Measurements from ENCODE around the gene SCIMP. TPM values are rescaled to one million over a fixed set of nuclear protein-coding genes. Genes with fewer than 3 reads are reported as not detected.
"Not testable (repeated sequence)": the region's sequence is repeated elsewhere in the genome, so short reads cannot be mapped to it uniquely, and the experiment has no call there.

The SCIMP gene
- total and polyA plus RNA-seq, 9 of the 15 experiments (the other 6 are each of a cell fraction or from before 2014, with no cell fraction given): 0.01 to 0.11 (median 0.04) TPM; not detected in 6

GRCh38 chr17:5236938-5237540 lies 2.4 kb upstream of the SCIMP start (continued):
- TF ChIP-seq TOE1 (IDR thresholded peaks at IDR 0.05; ENCODE audit: borderline replicate concordance) (no peak), TOE1 (CRISPR knock-in tag; IDR thresholded peaks at IDR 0.05; ENCODE audit: borderline replicate concordance, low read depth) (no peak), EWSR1 (IDR thresholded peaks at IDR 0.05; ENCODE audit: borderline replicate concordance, low read depth, partially characterized antibody) (no peak), ZNF695 (CRISPR knock-in tag; IDR thresholded peaks at IDR 0.05) (no peak), XRCC5 (IDR thresholded peaks at IDR 0.05; ENCODE audit: low read depth, low read length) (no peak), SREBF2 (CRISPR knock-in tag; IDR thresholded peaks at IDR 0.05) (no peak)

- POLR2A ChIA-PET; H4K20me1 ChIP-seq (replicated peaks; ENCODE audit: control insufficient read depth, insufficient read depth, low read length); H3K4me3 ChIP-seq; H3K79me2 ChIP-seq (ENCODE audit: control insufficient read depth, insufficient read depth, low read length); H3K4me2 ChIP-seq (ENCODE audit: insufficient read depth, low read length); H3K9me3 ChIP-seq (replicated peaks; ENCODE audit: control insufficient read depth, insufficient read depth, low read depth, low read length); H3K9me1 ChIP-seq (ENCODE audit: control insufficient read depth, insufficient read depth, low read length); H3K9ac ChIP-seq (ENCODE audit: insufficient read depth in 1 of 2, low read depth in 2 of 2, low read length in 2 of 2); ATAC-seq; CTCF ChIA-PET (ENCODE audit: low intra/inter-chr PET ratio); H3K36me3 ChIP-seq (ENCODE audit: control insufficient read depth, insufficient read depth, low read length); H3K4me1 ChIP-seq (replicated peaks in 1 of 2; ENCODE audit: control insufficient read depth in 2 of 2, insufficient read depth in 2 of 2, low read length in 2 of 2); BruUV-seq (replicated peaks); H3K27ac ChIP-seq (ENCODE audit: extremely low read depth, low read depth, low read length); intact Hi-C loops (cut with micrococcal nuclease); H2AFZ ChIP-seq (ENCODE audit: low read depth, low read length); DNase-seq (ENCODE audit: extremely low read depth in 1 of 4, low spot score in 3 of 4); FAIRE-seq: not testable (repeated sequence)
- H3K27me3 ChIP-seq (ENCODE audit: control insufficient read depth in 2 of 2, insufficient read depth in 2 of 2, low read length in 2 of 2): peaks cover 0 to 12% of the 10 kb centered on the region in 2 experiments; a peak in 2 of 5 replicates
- WGBS (ENCODE audit: insufficient coverage, low coverage, missing lambda C conversion rate): 61% methylated on average over 3 of the region's 7 CpGs
- in situ Hi-C loops (cut with MboI): loop anchor here (25.0 kb wide), 1 partner anchor 1204 kb away; the partner anchor contains the start of genes AIPL1 and PIMREG
These were observed 1.2 kb downstream of the SCIMP start for GRCh38 chr17:5233492-5233891.
